Activated naive CD4-positive, alpha-beta T cell treated with Interleukin-2 at 50 U/mL for 16 hours (primary cell): ENCODE data around the gene CPSF3.

Experiments
- DNase-seq: peaks from one replicate; pipeline ENCODE4 v3.0.0-alpha.2; 2020

CPSF3 gene

GRCh38 chr2:9422321-9423099, 944 bp upstream of the CPSF3 start:
- DNase-seq, result peak; percentile 58

DNA sequence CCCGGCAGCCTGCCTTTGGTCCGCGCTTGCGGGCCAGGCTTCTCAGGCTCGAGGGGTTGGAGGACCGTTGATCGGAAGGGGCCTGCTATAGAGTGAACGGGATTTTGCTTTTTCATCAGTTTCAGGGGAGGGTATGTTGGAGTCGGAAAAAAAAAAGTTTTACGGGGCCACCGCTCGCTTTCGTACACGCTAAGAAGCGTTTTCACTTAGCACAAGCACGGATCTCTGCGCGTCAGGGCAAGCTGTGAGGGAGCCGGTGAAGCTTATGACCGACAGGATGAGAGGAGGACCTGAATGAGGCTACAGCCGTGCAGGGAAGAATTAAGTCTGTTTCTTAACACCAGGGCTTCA, 443 bp downstream of the CPSF3 start:
- peak; percentile 37 for DNase-seq

- no peak for DNase-seq
Observed at GRCh38 chr2:9424447-9425164, 1.2 kb downstream of the CPSF3 start.

- DNase-seq, result no peak
Observed at GRCh38 chr2:9428965-9429577, 5.6 kb downstream of the CPSF3 start.

DNA sequence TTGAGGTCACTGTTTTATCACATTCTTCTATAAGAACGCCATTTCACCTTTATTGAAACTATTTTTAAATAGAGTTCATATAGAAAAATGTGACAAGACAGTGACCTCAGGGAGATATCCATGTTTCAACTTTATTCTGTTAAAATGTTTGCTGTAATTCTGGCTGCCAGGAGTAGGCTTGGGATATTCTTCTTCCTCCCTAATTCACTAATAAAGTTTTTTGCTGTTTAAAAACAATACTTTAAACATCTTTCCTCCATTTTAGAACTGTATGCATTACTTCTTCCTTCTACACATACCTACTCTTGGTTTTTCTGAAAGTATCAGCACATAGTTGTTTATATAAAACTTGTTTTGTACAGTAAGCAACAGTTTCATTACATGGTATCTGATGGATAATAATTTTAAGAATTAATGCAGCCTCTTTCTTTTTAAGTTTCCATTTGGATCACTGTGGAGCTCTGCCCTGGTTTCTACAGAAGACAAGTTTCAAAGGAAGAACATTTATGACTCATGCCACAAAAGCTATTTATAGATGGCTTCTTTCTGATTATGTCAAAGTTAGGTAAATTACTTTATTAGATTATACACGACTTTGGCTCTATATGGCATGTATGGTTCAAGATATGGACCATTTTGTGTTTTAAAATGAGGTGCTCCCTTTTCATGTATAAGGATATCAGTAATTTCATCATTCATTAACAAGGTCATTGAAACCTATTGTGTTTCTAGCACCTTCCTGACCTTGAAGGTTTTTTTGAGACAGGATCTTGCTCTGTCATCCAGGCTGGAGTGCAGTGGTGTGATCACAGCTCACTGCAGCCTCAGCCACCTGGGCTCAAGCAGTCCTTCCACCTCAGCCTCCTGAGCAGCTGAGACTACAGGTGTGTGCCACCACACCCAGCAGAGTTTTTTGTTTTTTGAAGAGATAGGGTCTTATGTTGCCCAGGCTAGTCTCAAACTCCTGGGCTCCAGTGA, 7.2 kb downstream of the CPSF3 start:
- no peak for DNase-seq

- no peak for DNase-seq
Observed at GRCh38 chr2:9434489-9434888, 11.0 kb downstream of the CPSF3 start.

DNA sequence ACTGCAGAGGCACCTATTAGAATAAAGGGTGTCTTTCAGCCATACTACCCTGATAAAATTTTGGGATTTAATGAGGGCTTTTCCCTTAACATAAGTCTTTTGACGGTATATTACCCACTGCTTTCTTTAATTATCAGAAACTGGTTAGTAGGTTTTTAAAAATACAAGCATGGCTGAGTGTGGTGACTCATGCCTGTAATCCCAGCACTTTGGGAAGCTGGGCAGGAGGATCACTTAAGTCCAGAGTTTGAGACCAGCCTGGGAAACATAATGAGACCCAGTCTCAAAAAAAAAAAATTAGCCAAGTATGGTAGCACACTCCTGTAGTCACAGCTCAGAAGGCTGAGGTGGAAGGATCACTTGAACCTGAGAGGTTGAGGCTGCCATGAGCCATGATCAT, 16.1 kb downstream of the CPSF3 start:
- no peak for DNase-seq

- DNase-seq, result no peak
Observed at GRCh38 chr2:9440058-9440727, 16.7 kb downstream of the CPSF3 start.

DNA sequence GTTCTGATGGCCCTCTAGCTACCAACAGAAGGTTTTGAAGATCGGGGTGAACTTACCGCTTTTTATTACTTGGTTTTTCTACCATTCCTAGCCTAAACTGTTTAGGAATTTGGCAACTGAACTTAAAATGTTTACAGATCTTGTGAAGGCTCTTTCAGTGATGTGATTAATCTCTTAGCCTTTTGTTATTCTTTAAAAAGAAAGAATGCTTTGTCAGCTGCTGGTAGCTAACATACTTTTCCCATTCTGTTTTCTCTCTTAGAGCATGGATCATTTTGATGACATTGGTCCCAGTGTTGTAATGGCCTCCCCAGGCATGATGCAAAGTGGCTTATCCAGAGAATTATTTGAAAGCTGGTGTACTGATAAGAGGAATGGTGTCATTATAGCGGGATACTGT, 18.1 kb downstream of the CPSF3 start:
- DNase-seq, result no peak

DNA sequence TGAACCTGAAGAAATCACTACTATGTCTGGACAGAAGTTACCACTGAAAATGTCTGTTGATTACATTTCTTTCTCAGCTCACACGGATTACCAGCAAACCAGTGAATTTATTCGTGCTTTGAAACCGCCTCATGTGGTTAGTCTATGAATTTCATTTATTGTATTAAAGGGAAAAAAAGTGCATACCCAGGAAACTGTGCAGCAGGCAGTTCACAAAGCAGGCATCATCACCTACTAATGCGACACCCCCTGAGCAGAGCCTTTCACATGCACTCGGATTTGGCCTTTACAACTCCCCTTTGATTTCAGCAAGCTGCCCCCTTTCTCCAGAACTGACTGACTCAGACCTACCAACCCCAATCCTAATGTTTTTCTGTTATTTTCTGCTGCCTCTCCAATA, 20.1 kb downstream of the CPSF3 start:
- DNase-seq, result no peak

GRCh38 chr2:9445089-9445488, 21.6 kb downstream of the CPSF3 start:
- no peak for DNase-seq

DNA sequence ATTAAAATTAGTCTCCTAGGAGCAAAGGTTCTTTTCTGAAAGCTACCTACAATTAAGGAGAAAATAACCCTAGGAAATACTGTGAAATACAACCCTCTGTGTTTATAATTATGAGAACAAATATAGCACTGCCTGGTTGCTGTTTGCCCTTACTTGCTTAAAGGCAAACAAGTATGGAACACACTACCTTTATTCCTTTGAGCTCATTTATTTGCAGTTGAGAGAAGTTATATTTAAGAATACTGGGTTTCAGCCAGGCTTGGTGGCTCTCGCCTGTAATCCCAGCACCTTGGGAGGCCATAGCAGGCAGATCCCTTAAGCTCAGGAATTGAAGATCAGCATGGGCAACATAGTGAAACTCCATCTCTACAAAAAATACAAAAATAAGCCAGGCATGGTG, 27.8 kb downstream of the CPSF3 start:
- DNase-seq, result no peak

DNA sequence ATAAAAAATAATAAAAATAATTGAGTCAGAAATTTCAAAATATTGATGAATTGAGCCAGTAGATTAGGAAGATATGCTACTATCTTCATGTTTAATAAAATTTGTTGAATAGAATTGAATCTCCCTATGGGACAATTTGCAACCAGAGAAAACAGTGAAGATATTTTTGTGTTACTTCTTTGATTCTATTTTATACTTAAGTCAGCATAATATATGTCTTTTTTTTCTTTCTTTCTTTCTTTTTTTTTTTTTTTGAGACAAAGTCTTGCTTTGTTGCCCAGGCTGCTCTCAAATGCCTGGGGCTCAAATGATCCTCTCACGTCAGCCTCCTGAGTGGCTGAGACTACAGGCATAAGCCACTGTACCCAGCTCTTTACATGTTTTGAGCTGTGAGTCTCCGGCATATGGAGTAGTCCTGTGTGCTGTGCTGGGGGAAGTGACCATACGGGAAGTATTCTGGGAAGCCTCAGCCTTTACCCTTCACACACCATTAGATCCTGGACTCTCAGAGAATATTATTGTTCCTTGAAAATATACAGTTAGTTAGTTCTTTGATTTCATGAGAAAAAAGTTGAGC, 37.1 kb downstream of the CPSF3 start:
- DNase-seq, result no peak

- no peak for DNase-seq
Observed at GRCh38 chr2:9461079-9461478, 37.6 kb downstream of the CPSF3 start.

- no peak for DNase-seq
Observed at GRCh38 chr2:9462313-9462712, 38.9 kb downstream of the CPSF3 start.

DNA sequence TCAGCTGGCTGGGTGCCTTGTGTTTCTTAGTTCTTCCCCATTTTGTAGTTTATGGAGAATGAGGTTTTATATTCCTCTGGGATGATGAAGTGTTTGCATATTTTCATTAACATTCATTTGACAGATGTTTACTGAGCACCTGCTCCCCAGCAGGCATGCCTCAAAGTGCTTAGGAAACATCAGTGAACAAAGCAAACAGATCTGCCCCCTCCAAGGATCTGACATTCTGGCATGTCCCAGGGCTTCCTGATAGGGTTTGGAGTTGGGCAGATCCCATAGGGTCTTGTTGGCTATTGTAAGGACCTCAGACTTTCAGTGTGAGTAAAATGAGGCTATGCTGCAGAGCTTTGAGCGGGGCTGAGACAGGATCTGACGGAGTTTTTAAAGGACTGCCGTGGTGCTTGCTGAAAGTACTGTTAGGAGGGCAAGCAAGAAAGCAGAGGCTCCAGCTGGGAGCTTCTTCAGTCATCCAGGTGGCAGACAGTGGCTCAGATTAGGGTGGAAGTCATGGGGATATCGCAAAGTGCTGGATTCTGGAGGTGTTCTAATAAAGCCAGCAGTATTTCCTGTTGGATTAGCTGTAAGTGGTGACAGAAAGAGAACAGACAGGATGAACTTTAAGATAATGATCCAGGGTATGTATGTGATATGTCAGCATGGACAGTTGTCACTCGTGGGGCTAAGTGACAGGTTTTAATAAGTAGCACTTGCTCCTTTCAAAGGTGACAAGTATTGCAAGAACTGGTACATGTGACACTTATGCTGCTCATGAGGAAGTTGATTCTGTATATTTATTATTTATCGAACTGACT, 39.6 kb downstream of the CPSF3 start:
- DNase-seq, result no peak

GRCh38 chr2:9463698-9464034, 40.2 kb downstream of the CPSF3 start:
- peak; percentile 23 for DNase-seq

GRCh38 chr2:9465170-9465569, 41.7 kb downstream of the CPSF3 start:
- DNase-seq, result no peak

DNA sequence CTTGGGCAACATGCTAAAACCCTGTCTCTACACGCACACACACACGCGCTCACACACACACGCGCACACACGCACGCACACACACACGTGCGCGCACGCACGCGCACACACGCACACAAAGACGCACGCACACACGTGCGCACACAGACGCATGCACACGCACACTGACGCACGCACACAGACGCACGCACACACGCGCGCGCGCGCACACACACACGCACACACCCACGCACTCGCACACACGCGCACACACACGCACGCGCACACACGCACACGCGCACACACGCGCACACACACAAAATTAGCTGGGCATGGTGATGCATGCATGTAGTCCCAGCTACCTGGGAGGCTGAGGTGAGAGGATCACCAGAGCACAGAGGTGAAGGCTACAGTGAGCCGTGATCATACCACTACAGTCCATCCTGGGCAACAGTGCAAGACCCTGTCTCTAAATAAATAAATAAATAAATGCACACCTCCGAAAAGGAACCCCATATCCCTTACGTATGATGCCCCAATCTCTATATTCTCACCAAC, 42.8 kb downstream of the CPSF3 start:
- no peak for DNase-seq

GRCh38 chr2:9467687-9468086, 44.2 kb downstream of the CPSF3 start:
- DNase-seq, result no peak

GRCh38 chr2:9471206-9471605, 47.8 kb downstream of the CPSF3 start:
- no peak for DNase-seq
